NCI-H2227 (cell line): ENCODE data around the gene PABPN1L.

Experiments used
- DNase-seq: peaks from one replicate; lab custom pipeline; 2025; ENCODE audit not compliant: unreplicated experiment; lab: John Stamatoyannopoulos, UW

PABPN1L gene

GRCh38 chr16:88884569-88885271, 18.3 kb upstream of the PABPN1L start:
- no peak for DNase-seq

GRCh38 chr16:88883946-88884345, 17.5 kb upstream of the PABPN1L start:
- no peak for DNase-seq

GRCh38 chr16:88883117-88883895, 16.8 kb upstream of the PABPN1L start:
- DNase-seq, result no peak

- DNase-seq, result no peak
Measured at GRCh38 chr16:88882358-88883030, 16.0 kb upstream of the PABPN1L start.

- DNase-seq, result no peak
Measured at GRCh38 chr16:88881675-88882357, 15.4 kb upstream of the PABPN1L start.

GRCh38 chr16:88881007-88881615, 14.7 kb upstream of the PABPN1L start:
- DNase-seq, result no peak

GRCh38 chr16:88880226-88881006, 14.0 kb upstream of the PABPN1L start:
- no peak for DNase-seq

GRCh38 chr16:88879788-88880055, 13.3 kb upstream of the PABPN1L start:
- no peak for DNase-seq

- DNase-seq, result no peak
Measured at GRCh38 chr16:88878967-88879787, 12.7 kb upstream of the PABPN1L start.

- DNase-seq, result no peak
Measured at GRCh38 chr16:88878356-88878755, 11.9 kb upstream of the PABPN1L start.

- no peak for DNase-seq
Measured at GRCh38 chr16:88877564-88878289, 11.3 kb upstream of the PABPN1L start.

- no peak for DNase-seq
Measured at GRCh38 chr16:88876942-88877526, 10.6 kb upstream of the PABPN1L start.

- DNase-seq, result no peak
Measured at GRCh38 chr16:88875703-88876234, 9.3 kb upstream of the PABPN1L start.

GRCh38 chr16:88874938-88875599, 8.6 kb upstream of the PABPN1L start:
- DNase-seq, result no peak

GRCh38 chr16:88872650-88873331, 6.3 kb upstream of the PABPN1L start:
- DNase-seq, result no peak

- no peak for DNase-seq
Measured at GRCh38 chr16:88871730-88872416, 5.4 kb upstream of the PABPN1L start.

GRCh38 chr16:88871349-88871702, 4.9 kb upstream of the PABPN1L start:
- DNase-seq, result no peak
